Activated naive CD4-positive, alpha-beta T cell treated with Interleukin-2 at 50 U/mL for 16 hours (primary cell): Measurements from ENCODE around the gene FNIP1.
"Not testable (repeated sequence)": the region's sequence is repeated elsewhere in the genome, so short reads cannot be mapped to it uniquely, and the experiment has no call there.

ENCODE experiments used
- DNase-seq: peaks from one replicate; pipeline ENCODE4 v3.0.0-alpha.2; 2020

FNIP1 gene

DNA sequence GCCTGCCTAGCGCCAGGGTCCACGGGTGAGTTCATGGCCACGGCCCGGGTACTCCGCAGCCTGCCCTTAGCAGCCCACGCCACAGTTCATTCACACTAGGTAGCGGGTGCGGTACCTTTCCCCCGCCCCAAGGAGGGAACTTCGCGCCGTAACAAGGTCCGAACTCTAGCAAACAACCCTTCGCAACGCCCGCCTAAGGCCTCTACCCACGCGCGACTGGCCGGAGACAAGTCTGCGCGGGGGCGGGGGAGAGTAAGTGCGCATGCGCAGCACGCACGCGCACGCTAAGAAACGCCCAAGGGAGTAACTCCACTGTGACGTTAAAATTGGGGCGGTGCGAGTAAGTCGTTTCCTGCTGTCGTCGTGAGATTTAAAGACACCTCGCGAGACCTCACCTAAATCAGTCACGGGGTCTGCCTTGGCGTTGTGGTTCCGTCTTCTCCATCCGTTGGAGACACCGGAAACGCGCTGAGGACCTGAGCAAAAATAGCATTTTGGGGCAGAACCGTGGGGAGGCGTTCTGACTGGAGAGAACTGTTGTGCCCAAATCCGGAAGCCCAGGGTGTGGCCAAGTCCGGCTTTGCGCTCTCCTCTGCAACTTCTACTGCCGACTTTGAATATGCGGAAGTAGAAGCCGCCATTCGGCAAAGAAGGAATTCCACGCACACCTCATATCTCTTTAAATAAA is 161.7 kb downstream of the FNIP1 start, which contains the start of gene RAPGEF6:
TSS of gene RAPGEF6 (minus strand) at position 234 of the 688 bp plus-strand sequence. CDS start at position 35, 199 bp downstream.
- DNase-seq, result peak; percentile 96

DNA sequence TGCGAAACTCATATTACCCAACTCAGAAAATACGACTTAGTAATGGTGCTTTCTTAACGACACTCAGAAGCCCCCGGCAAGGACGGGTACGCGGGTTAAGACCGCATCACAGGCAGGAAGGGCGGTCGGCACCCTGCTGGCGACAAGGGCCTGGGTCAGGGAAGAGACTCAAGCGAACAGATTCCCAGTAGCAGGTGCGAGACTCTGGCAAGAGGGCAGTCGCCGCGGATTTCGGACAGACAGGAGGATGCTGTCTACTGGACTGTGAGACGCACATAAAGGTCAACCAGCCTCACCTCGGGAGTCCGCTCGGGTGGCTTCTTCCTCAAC is 162.2 kb downstream of the FNIP1 start:
- DNase-seq, result peak; percentile 60

DNA sequence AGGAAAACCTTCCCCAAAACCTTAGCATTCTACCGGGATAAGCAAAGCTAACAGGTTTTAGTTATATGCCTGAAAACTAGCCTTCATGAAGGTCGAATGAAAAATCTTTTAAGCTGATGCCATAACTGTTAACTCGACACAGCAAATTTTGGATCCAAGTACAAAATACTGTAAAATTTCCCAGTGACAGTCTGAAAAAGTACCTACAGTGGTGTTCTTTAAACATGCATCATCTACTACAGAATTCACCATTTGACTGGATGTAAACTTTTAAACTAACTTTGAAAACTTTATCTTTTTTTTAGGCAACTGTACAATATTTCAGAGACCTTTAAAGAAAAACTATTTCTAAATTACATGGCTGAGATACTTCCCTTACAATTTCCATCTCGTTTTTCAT is 162.6 kb downstream of the FNIP1 start:
- no peak for DNase-seq

DNA sequence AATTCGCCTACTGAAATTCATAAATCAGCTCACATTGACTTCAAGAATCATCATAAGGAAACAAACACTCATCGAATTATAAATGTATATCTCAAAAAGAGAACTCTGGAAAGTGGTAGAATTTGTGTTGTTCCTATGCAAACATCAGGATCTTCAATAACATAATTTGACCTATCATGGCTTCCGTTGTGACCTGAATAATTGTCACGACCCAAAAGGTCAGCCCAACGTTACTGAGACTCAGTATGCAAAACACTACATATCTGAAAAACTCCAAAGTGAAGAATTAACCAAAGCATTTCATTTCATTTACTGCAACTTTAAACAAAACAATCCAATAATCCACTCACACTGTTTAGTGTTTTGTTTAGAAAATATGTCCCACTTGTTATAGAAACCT is 163.0 kb downstream of the FNIP1 start:
- no peak for DNase-seq

DNA sequence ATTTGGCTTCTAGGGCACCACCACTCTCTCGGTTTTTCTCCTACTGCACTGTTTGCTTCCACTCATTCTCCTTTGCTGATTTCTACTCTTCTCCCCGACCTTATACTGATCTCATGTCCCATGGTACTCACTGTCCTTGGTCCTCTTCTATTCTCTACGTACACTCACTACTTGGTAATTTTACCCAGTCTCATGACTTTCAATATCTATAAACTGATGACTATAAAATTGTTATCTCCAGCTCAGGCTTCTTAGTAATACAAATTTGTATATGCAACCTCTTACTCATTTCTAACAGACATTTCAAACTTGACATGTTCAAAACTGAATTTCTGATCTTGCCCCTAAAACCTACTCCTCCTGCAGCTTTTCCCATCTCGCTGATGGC is 165.9 kb downstream of the FNIP1 start:
- DNase-seq, result no peak

DNA sequence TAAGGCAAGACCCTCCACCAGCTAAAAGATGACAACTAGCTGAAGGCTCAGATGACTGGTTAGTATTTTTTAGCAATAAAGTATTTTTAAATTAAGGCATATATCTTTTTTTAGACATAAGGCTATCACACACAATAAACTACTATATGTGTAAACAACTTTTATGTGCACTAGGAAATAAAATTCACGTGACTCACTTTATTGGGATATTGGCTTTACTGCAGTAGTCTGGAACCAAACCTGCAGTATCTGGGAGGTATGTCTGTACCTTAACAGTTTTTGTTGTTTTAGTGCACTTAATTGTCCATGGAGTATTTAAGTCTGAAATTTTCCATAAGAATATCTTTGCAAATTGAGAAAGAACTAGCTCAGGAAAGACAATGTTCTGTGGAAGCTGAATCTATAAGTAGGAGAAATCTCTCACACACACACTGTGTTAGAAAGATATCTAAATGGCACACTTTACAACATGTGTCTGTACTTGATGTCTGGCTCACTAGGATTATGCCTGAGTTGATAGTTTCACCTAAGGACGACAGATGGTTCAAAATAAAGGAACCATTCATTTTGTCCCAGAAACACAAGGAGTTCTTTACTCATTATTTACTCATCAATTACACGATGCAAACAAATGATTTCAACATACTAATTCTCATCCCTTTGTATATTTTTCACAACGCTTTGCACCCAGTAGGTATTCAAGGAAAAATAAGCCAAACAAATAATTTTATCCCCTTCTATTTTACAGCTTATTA is 166.4 kb downstream of the FNIP1 start:
- no peak for DNase-seq

DNA sequence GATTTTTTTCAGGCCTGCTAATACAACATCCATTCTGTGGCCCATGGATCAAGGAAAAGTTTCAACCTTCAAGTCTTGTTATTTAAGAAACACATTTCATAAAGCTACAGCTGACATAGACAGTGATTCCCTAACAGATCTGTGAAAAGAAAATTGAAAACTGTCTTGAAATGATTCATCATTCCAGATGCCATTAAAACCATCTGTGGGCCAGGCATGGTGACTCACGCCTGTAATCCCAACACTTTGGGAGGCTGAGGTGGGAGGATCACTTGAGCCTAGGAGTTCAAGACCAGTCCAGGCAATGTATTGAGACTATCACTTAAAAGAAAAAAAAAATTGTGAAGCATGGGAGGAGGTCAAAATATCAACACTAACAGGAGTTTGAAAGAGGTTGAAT is 167.8 kb downstream of the FNIP1 start:
- no peak for DNase-seq

DNA sequence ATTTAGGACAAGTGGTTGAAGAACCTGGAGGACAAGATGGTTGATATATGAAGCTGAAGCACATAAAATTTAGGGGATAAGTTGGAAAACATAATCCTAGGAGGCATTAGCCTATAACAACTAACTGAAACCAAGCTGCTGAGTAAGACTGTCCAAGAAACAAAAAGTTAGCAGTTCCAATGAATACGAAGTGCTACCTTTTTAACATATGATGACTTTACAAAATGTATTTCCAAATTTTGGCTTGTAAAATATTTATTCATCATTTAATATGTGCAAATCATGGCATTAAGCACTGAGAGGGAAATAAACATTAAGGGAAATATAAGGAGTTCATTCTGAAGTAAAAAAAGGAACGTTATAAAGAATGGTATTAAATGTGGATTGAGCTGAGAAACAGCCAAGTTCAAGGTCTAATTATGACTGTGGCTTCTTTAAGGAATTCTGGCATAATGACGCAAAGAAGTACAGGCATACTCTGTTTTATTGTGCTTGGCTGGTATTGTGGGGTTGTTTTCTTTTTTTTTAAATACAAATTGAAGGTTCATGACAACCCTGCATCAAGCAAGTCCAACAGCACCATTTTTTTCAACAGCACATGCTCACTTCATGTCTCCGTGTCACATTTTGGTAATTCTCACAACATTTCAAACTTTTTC is 169.5 kb downstream of the FNIP1 start:
- no peak for DNase-seq

DNA sequence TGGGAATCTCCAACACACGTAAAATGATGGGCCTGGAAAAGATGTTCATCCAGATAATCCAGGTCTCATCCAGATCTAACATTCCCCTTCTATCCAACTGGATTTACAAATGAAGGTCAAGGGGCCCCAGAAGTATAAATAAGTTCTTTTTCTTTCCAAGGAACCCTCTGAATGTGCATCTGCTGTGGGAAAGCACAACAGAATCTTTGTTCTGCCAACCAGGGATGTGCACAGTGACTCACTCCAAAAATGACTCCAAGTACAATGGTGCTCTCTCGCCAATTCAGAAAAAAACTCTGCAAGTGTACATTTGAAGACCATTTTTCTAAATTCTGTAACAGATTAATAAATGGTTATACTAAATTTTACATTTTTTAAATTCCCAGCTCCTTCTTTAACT is 174.2 kb downstream of the FNIP1 start:
- DNase-seq, result no peak

DNA sequence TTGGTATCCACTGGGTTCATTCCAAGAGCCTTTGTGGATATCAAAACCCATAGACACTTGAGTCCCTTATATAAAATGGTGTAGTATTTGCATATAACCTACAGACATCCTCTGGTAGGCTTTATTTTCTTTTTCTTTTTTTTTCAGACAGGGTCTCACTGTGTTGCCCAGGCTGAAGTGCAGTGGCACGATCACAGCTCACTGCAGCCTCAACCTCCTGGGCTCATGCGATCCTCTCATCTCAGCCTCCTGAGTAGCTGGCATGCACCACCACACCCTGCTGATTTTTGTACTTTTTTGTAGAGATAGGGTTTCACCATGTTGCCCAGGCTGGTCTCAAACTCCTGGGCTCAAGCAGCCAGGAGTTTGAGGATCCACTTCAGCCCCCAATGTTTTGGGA is 175.7 kb downstream of the FNIP1 start:
- DNase-seq, result not testable (repeated sequence)

DNA sequence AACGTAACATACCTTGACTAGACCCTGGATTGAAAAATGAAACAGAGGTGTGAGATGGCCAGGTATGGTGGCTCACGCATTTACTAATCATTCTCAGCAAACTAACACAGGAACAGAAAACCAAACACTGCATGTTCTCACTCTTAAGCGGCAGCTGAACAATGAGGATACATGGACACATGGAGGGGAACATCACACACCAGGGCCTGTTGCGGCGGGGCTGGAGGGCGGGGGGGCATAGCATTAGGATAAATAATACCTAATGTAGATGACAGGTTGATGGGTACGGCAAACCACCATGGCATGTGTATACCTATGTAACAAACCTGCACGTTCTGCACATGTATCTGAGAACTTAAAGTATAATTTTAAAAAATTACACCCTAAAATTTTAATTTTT is 177.7 kb downstream of the FNIP1 start:
- no peak for DNase-seq

DNA sequence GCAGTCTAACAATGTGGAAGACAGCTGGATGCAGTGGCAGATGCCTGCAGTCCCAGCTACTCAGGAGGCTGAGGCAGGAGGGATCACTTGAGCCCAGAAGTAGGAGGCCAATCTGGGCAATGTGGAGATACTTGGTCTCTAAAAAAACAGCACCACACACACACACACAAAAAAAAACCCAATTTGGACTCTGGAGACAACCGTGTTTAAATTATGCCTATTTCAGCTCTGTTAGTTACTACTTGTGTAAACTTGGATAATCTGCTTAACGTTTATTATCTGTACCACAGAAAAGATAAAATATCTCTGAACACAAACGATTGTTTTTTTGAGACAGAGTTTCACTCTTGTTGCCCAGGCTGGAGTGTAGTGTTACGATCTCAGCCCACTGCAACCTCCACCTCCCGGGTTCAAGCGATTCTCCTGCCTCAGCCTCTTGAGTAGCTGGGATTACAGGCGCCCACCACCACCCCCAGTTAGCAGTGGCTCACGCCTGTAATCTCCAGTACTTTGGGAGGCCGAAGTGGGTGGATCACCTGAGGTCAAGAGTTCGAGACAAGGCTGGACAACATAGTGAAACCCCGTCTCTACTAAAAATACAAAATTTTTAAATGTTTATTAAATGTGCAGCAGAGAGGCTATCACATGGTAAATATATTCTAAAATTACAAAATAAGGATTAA is 179.5 kb downstream of the FNIP1 start:
- DNase-seq, result no peak

DNA sequence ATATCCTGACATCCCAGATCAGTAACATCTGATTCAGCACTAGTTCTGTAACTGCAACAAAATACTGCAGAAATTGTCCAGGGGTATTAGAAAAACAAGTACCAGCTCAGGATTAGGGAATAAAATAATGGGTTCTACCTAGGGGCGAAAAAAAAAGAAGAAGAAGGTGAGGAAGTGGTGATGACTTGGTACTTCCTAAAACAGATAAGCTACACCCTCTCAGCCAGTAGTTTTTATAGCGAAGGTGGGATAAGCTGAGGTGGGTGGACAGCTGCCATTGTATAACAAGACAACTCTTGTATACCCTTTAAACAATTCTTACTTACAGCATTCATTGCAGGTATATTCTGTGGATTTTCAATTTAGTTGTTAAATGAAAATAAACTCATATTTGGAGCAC is 180.9 kb downstream of the FNIP1 start:
- no peak for DNase-seq

DNA sequence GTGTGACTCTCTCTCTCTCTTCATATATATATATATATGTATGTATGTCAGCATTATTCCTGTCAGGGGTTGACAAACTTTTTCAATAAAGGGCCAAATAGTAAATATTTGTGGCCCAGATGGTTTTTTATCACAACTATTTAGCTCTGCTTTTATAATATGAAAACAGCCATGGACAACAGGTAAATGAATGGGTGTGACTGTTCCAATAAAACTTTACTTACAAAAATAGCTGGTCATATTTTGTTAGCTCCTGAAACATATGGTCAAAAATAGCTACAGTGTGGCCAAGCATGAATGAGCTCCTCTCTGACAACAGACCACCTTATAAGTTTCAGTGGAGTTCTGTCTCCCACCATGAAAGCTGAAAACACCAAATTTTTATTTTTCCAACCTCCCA is 183.4 kb downstream of the FNIP1 start:
- no peak for DNase-seq

DNA sequence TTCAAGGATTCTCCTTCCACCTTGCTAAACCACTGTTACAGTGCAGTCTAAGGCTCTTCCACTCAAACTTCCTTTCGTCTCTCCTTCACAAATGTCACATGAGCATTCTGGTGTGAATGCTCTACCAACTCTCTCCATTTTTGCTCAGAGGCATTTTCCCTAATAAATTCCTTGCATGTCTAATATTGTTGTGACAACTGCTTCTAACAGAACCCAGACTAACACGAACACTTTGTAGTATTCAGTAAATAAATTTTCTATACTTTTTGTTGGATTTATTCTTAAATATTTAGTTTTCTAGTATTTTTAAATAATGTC is 185.8 kb downstream of the FNIP1 start:
- no peak for DNase-seq

DNA sequence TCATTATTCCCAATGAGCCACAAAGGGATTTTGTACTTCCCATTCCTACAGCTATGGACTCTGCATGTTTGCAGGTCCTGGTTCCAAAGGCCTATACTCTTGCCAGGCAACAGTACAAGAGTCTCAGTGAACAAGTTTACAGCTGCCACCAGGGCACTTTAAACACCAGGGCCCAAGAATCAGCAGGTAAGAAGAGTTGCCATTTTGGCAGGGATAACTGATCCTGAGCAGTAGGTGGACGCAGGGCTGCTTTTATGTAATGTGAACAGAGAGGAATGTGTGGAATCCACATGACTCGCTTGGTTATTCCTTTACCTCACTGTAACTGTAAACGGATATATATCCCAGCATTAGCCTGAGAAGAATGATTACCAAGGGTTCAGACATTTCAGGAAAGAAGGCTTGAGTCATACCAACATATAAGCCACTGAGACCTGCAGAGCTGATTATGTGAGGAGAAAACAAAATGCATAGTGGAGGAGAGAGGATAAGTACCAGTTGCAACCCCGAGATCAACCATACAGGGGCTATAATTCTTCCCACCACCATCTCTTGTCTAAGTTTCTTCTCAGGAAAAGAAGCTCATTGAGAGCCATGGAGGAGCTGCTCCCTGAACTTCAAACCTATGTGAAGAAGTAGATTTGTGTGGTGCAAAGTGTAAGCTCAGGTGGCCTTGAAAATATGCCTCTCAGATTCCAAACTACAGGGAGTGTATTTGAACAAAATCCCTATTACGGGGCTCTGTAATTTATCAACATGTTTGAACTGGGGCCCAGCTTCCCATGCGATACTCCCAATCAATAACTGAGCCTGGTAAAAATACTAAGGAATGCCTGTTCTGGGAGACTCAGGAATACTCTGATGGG is 186.4 kb downstream of the FNIP1 start:
- DNase-seq, result no peak

DNA sequence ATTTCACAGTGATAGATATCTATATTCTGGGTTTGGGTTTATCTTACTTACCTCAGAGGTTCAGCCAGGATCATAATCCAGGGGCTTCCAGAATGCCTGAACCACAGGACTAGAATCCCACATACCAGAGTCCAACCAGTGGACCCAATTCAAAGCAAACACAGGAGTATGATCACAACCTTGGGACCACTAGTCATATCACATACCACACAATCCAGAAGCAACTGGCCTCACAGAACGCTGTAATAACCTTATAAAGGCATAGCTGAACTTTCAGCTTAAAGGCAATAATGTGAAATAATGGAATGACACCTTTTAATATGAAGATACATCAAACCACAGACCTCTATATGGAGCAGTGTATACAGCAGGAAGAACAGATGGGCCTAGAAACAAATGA is 187.0 kb downstream of the FNIP1 start:
- DNase-seq, result no peak

DNA sequence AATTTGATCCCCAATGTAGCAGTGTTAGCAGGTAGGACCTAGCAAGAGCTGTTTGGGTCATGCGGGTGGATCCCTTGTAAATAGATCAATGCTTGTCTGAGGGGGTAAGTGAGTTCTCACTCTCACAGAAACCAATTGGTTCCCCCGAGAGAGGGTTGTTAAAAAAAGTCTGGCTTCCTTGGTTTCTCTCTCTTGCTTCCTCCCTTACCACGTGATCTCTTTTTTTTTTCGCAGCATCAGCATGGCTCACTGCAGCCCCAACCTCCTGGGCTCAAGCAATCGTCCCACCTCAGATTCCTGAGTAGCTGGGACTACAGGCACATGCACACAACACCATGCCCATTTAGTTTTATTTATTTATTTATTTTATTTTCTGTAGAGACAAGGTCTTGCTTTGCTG is 188.2 kb downstream of the FNIP1 start:
- DNase-seq, result no peak

DNA sequence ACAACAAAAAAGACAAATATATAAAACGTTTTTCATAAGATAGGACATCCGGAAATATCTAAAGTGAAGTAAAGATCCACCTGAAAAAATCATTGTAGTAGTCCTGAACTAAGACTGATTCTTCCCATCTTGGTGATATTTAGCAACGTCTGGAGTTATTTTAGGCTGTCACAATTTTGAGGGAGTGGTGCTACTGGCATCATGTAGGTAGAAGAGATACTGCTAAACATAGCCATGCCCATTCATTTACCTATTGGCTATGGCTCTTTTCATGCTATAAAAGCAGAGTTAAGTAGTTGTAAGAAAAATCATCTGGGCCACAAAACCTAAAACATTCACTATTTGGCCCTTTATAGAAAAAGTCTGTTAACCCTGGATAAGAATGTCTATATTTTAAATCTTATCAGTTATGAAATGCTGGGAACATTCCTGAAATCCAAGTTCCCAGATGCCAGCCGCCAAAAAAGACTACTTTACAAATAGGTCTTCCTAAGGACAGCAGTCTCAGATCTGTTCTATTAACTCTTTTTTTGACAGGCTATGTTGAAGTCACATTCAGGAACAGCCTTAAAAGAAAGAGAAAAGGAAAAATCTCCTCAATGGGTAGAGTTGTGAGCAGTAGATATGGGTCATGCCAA is 188.8 kb downstream of the FNIP1 start:
- DNase-seq, result no peak

DNA sequence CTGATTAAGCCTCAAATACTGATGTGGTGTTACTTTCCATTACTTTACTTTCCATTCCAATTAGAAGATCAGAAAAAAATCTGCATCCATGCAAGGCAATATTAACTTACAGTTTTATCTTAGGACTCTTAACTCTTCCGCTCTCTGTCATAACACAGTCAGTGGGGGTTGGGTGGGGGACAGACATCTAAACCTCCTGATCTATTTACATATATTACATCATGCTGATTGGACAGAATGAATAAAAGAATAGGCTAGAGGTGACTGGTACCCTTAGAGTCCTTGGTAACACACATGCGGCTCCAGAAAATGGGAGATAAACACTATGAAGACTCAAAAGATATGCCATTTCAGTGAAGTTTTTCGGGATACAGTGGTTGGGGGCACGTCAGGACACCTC is 189.4 kb downstream of the FNIP1 start:
- DNase-seq, result no peak

DNA sequence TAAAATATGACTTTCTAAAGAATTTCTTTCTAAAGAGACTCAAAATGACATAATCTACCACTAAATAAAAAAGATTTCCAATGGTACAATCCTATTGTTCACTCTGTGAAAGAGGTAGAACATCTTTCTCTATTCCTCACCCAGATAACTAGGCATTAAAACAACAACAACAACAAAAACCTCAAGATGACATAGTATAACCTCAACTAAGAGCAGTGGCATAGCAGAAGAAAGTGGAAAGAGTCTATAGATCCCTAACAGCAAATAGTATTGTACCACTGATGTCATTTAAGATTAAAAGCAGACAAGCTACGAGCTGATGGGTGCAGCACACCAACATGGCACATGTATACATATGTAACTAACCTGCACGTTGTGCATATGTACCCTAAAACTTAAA is 191.7 kb downstream of the FNIP1 start:
- no peak for DNase-seq
